H1 (cell line): ENCODE results near the gene MADD. TPM values are rescaled to one million over a fixed set of nuclear protein-coding genes. Genes with fewer than 3 reads are reported as not detected.

Experiments
- CTCF ChIA-PET: fragments of 300-600 bp; sonication (Branson Sonifier 250); formaldehyde crosslinking; loops from one replicate; lab custom pipeline; 2021; ENCODE audit not compliant: partially characterized antibody; lab: Charles Lee
- POLR2A ChIA-PET: fragments of 300-600 bp; sonication (Branson Sonifier 250); formaldehyde crosslinking; loops from one replicate; lab custom pipeline; 2021; ENCODE audit warnings: inconsistent platforms; ENCODE audit not compliant: partially characterized antibody; lab: Charles Lee
- DNase-seq, 2 experiments: peaks; one replicate each; pipeline versions ENCODE4 v3.0.0 to v3.0.0-alpha.2; 2010 to 2022; ENCODE audit warnings: low spot score in 2 of 2, low read depth in 1 of 2, mixed read lengths in 1 of 2
- FAIRE-seq: peaks from 2 replicates; lab custom pipeline; 2011; peaks lifted over from hg19 to GRCh38; lab: Jason Lieb, UNC
- H2AFZ ChIP-seq: 2 replicates; pipeline ENCODE4 v1.8.1; 2012; ENCODE audit warnings: low read length, inconsistent platforms
- H2AK5ac ChIP-seq: 2 replicates; pipeline ENCODE4 v1.6.1; 2013; ENCODE audit warnings: low read depth, low read length
- H2BK120ac ChIP-seq: replicated peaks from 2 replicates; pipeline ENCODE3; 2013; ENCODE audit warnings: low read depth, low read length, inconsistent platforms
- H2BK12ac ChIP-seq: 2 replicates; pipeline ENCODE4 v1.6.1; 2013; ENCODE audit warnings: low read depth, low read length
- H2BK15ac ChIP-seq: 2 replicates; pipeline ENCODE4 v1.6.1; 2013; ENCODE audit warnings: low read length
- H2BK20ac ChIP-seq: 2 replicates; pipeline ENCODE4 v1.6.1; 2013; ENCODE audit warnings: low read length
- H2BK5ac ChIP-seq: 2 replicates; pipeline ENCODE4 v1.6.1; 2013; ENCODE audit warnings: low read depth, low read length
- H3K14ac ChIP-seq: 2 replicates; pipeline ENCODE4 v1.6.1; 2013; ENCODE audit warnings: inconsistent platforms; ENCODE audit not compliant: insufficient read length
- H3K18ac ChIP-seq: 2 replicates; pipeline ENCODE4 v1.6.1; 2013; ENCODE audit warnings: low read length; ENCODE audit errors: extremely low read depth
- H3K23ac ChIP-seq: 2 replicates; pipeline ENCODE4 v1.6.1; 2013; ENCODE audit warnings: inconsistent platforms; ENCODE audit not compliant: insufficient read length
- H3K23me2 ChIP-seq: 2 replicates; pipeline ENCODE4 v1.6.1; 2013; ENCODE audit warnings: low read depth, low read length
- H3K27ac ChIP-seq: 2 replicates; pipeline ENCODE4 v1.6.1; 2011; ENCODE audit warnings: low read depth, low read length, inconsistent platforms
- H3K27me3 ChIP-seq, 4 experiments: replicated peaks in 1 of 4; 1 replicate in 1 of 4; 2 replicates in 3 of 4; pipeline versions ENCODE4 v1.6.1 to v1.8.1; 2011 to 2013; ENCODE audit warnings: low read length in 3 of 4, mild to moderate bottlenecking in 3 of 4, inconsistent platforms in 2 of 4, mixed read lengths in 2 of 4, moderate library complexity in 1 of 4; ENCODE audit not compliant: control insufficient read depth in 3 of 4, insufficient read depth in 3 of 4; ENCODE audit errors: extremely low read depth in 1 of 4
- H3K36me3 ChIP-seq, 4 experiments: 2 replicates each; pipeline versions ENCODE4 v1.6.1 to v1.8.1; 2011 to 2013; ENCODE audit warnings: mild to moderate bottlenecking in 4 of 4, low read length in 3 of 4, moderate library complexity in 2 of 4, control low read depth in 1 of 4, inconsistent platforms in 1 of 4; ENCODE audit not compliant: insufficient read depth in 4 of 4, control insufficient read depth in 2 of 4
- H3K4ac ChIP-seq: replicated peaks from 2 replicates; pipeline ENCODE3; 2013; ENCODE audit warnings: low read length, low read depth, mixed read lengths, inconsistent platforms; ENCODE audit not compliant: insufficient read length
- H3K4me1 ChIP-seq, 4 experiments: replicated peaks in 1 of 4; 1 replicate in 1 of 4; 2 replicates in 3 of 4; pipeline versions ENCODE4 v1.6.1 to v1.8.1; 2011 to 2013; ENCODE audit warnings: low read length in 3 of 4, inconsistent platforms in 2 of 4, mixed read lengths in 1 of 4; ENCODE audit not compliant: insufficient read depth in 4 of 4, control insufficient read depth in 3 of 4
- H3K4me2 ChIP-seq, 2 experiments: 2 replicates each; pipeline versions ENCODE4 v1.6.1 to v1.8.1; 2011 to 2013; ENCODE audit warnings: low read depth in 2 of 2, low read length in 2 of 2, control low read depth in 1 of 2, inconsistent platforms in 1 of 2, mild to moderate bottlenecking in 1 of 2; ENCODE audit not compliant: insufficient read depth in 1 of 2
- H3K4me3 ChIP-seq, 4 experiments: fragments of 200-600, 300-600 bp in 1 of 4; sonication (generic), shearing (Covaris generic), sonication (Bioruptor Twin) in 1 of 4; 2 replicates each; pipeline versions ENCODE4 v1.5.1 to v1.8.1; 2011 to 2016; ENCODE audit warnings: low read length in 4 of 4, low read depth in 3 of 4, control low read depth in 2 of 4, inconsistent platforms in 2 of 4, mild to moderate bottlenecking in 2 of 4, mixed read lengths in 1 of 4, moderate library complexity in 1 of 4; ENCODE audit not compliant: insufficient read depth in 2 of 4; ENCODE audit errors: extremely low read depth in 1 of 4
- H3K56ac ChIP-seq: replicated peaks from 2 replicates; pipeline ENCODE3; 2013; ENCODE audit warnings: low read depth, mild to moderate bottlenecking, mixed read lengths, low read length, inconsistent platforms; ENCODE audit not compliant: insufficient read length
- H3K79me1 ChIP-seq: 2 replicates; pipeline ENCODE4 v1.6.1; 2013; ENCODE audit warnings: low read depth, low read length, control low read depth
- H3K79me2 ChIP-seq, 2 experiments: 2 replicates each; pipeline versions ENCODE4 v1.6.1 to v1.8.1; 2012 to 2013; ENCODE audit warnings: low read length in 2 of 2, mild to moderate bottlenecking in 2 of 2, inconsistent platforms in 1 of 2; ENCODE audit not compliant: insufficient read depth in 2 of 2, control insufficient read depth in 1 of 2
- H3K9ac ChIP-seq, 4 experiments: replicated peaks in 1 of 4; 1 replicate in 1 of 4; 2 replicates in 3 of 4; pipeline versions ENCODE4 v1.6.1 to v1.8.1; 2011 to 2013; ENCODE audit warnings: low read depth in 3 of 4, low read length in 3 of 4, control low read depth in 2 of 4, mild to moderate bottlenecking in 2 of 4, moderate library complexity in 2 of 4, inconsistent platforms in 1 of 4; ENCODE audit errors: extremely low read depth in 1 of 4
- H3K9me3 ChIP-seq, 2 experiments: 2 replicates each; pipeline versions ENCODE4 v1.6.1 to v1.8.1; 2012 to 2013; ENCODE audit warnings: mild to moderate bottlenecking in 2 of 2, moderate library complexity in 2 of 2, control low read depth in 1 of 2, inconsistent platforms in 1 of 2, low read depth in 1 of 2, low read length in 1 of 2, mixed read lengths in 1 of 2; ENCODE audit not compliant: insufficient read depth in 2 of 2
- H4K20me1 ChIP-seq, 2 experiments: replicated peaks in 1 of 2; 2 replicates each; pipeline versions ENCODE3 to v1.8.1; 2011 to 2013; ENCODE audit warnings: inconsistent platforms in 2 of 2, low read length in 2 of 2, mild to moderate bottlenecking in 1 of 2; ENCODE audit not compliant: insufficient read depth in 2 of 2, control insufficient read depth in 1 of 2
- H4K5ac ChIP-seq: 2 replicates; pipeline ENCODE4 v1.6.1; 2013; ENCODE audit warnings: low read length, low read depth, mixed read lengths, inconsistent platforms; ENCODE audit not compliant: insufficient read length
- H4K8ac ChIP-seq: 2 replicates; pipeline ENCODE4 v1.8.0; 2013; ENCODE audit warnings: mild to moderate bottlenecking, moderate library complexity, low read length, inconsistent platforms; ENCODE audit not compliant: insufficient read depth; ENCODE audit errors: extremely low read depth
- H4K91ac ChIP-seq: replicated peaks from 2 replicates; pipeline ENCODE3; 2013; ENCODE audit warnings: low read length, mixed read lengths, inconsistent platforms; ENCODE audit not compliant: insufficient read length
- CTBP2 ChIP-seq: IDR thresholded peaks from 2 replicates; pipeline ENCODE4 v1.7.0; 2011; ENCODE audit warnings: borderline replicate concordance, mild to moderate bottlenecking, moderate library complexity, mixed read lengths, low read length; ENCODE audit not compliant: insufficient read depth, insufficient read length
- GABPA ChIP-seq: IDR thresholded peaks from 2 replicates; pipeline ENCODE4 v1.6.1; 2011; ENCODE audit warnings: mild to moderate bottlenecking, low read length, moderate library complexity, borderline replicate concordance; ENCODE audit not compliant: insufficient read depth
- KDM1A ChIP-seq: fragments of 200-600, 300-600 bp; sonication (generic); IDR thresholded peaks from 2 replicates; pipeline ENCODE4 v1.7.1; 2016; ENCODE audit warnings: mild to moderate bottlenecking, low read length, borderline replicate concordance
- KDM5A ChIP-seq: fragments of 200-600 bp; IDR thresholded peaks from 2 replicates; pipeline ENCODE4 v1.7.1; 2012; ENCODE audit warnings: mild to moderate bottlenecking, low read length, inconsistent platforms, mixed read lengths
- MAFK ChIP-seq: IDR thresholded peaks from 2 replicates; pipeline ENCODE4 v1.6.1; 2012; ENCODE audit warnings: low read depth, mild to moderate bottlenecking, improper control_type of control experiment, low read length
- POU5F1 ChIP-seq: IDR thresholded peaks from 2 replicates; pipeline ENCODE4 v1.6.1; 2011; ENCODE audit warnings: low read depth, mild to moderate bottlenecking, low read length, moderate library complexity
- WGBS, 2 experiments: shearing (Covaris generic) in 1 of 2; methylation state at CpG; one replicate each; pipeline versions ENCODE4 v1.1.6 to v1.1.7; 2013 to 2015; ENCODE audit warnings: low lambda C conversion rate in 2 of 2, mixed read lengths in 2 of 2, inconsistent platforms in 1 of 2, low coverage in 1 of 2, missing lambda C conversion rate in 1 of 2; ENCODE audit not compliant: insufficient replicate concordance in 2 of 2, insufficient coverage in 1 of 2, insufficient read length in 1 of 2; ENCODE audit errors: extremely low coverage in 1 of 2, missing lambda C conversion rate in 1 of 2; 5-methylcytosine and 5-hydroxymethylcytosine counted together
- polyA plus RNA-seq, 7 experiments: library from polyadenylated mRNA; depleted of rRNA in 3 of 7; stranded (reverse) in 5 of 7; unstranded in 2 of 7; fragments of >200 nt in 5 of 7; fragments of 200-250 nt in 2 of 7; gene quantifications; 1 replicate in 5 of 7; 2 replicates in 1 of 7; 4 replicates in 1 of 7; pipeline versions ENCODE4 v1.2.1 to v1.2.3, GENCODE V29; 2011 to 2013; ENCODE audit warnings: missing spikeins in 2 of 7, mixed read lengths in 2 of 7
- total RNA-seq: library from RNA; stranded (reverse); fragmentation: NEBNext Ultra II Directional; extraction: Animal tissue kit (Norgen Biotek cat#: 25700); gene quantifications from 2 replicates; pipeline ENCODE4 v1.2.1, GENCODE V29; 2021
- TF ChIP-seq, protein P1 (sequence below): IDR thresholded peaks from 2 replicates; pipeline ENCODE4 v1.6.1; 2011; ENCODE audit warnings: low read depth, mild to moderate bottlenecking, low read length; ENCODE audit not compliant: insufficient read depth

MADD gene
- total and polyA plus RNA-seq, 2 of the 8 experiments (the other 6 are each of a cell fraction or from before 2014, with no cell fraction given), result 32.5 to 45.4 TPM

DNA sequence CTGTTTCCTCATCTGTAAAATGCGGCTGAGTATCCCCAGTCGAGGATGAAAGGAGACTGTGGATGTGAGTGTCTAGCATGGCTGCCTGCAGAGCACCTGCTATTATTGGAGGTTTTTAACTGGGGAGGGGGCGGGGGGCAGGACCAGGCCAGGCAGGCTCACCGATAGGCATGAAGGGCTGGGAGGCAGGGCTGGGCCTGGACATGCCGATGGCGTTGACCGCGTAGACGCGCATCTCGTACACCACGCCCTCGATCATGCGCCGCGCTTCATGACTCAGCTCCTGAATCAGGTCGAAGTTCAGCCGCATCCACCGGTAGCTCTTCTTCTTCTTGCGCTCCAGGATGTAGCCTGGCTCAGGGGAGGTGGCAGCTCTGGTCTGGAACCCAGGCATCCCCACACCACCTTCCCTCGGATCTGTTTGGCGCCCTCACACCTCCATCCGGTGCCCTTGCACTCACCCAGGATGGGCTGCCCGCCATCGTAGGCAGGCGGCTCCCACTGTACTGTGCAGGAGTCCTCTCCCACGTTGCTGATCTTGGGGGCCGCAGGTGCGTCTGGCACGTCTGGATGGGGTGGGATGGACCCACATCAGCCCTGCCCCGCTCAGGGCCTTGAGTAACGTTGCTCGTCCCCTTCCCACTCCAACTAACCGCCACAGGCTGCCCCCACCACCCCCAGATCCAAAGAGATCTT, 67.4 kb downstream of the MADD start:
- Histone ChIP-seq H4K20me1 (peaks cover 0 to 3% of the 10 kb centered on the region in 2 experiments), H2AFZ (no peak overlapping the region)

More for the DNA sequence above, 67.4 kb downstream of the MADD start:
- Histone ChIP-seq H2BK15ac (no peak overlapping the region), H3K4me2 (no peak overlapping the region), H2BK120ac (no peak overlapping the region), H3K9ac (no peak overlapping the region), H3K14ac (no peak overlapping the region), H3K4me1 (no peaks in the 10 kb centered on the region), H2BK20ac (no peak overlapping the region), H3K79me2 (no peaks in the 10 kb centered on the region), H3K79me1 (no peaks in the 10 kb centered on the region), H3K4me3 (no peak overlapping the region), H3K18ac (no peak overlapping the region), H3K56ac (no peak overlapping the region), H4K8ac (no peak overlapping the region; the same call in 1 of the 2 replicates), H3K4ac (no peak overlapping the region), H3K9me3 (no peaks in the 10 kb centered on the region), H2AK5ac (no peak overlapping the region), H3K23me2 (peaks cover 2% of the 10 kb centered on the region; the same call in 1 of the 2 replicates), H4K5ac (no peak overlapping the region), H3K23ac (no peak overlapping the region), H3K36me3 (no peaks in the 10 kb centered on the region), H2BK12ac (no peak overlapping the region), H3K27ac (no peak overlapping the region), H2BK5ac (no peak overlapping the region), H3K27me3 (no peaks in the 10 kb centered on the region), H4K91ac (no peak overlapping the region)
- no peak for FAIRE-seq
- WGBS, 2 experiments, result 90% methylated on average over 33 of the region's 34 CpGs; no CpG with 5 or more reads in 1 of the 2 experiments
- no peak for DNase-seq
- ChIA-PET POLR2A (no interaction called here), CTCF (interaction anchor here (0.9 to 1.9 kb wide), 4 partner anchors 9 to 37 kb away, joined by 3 to 10 read pairs (median 3); no protein-coding TSS in a partner anchor)
- TF ChIP-seq KDM1A (no peak), KDM5A (no peak), CTBP2 (no peak), GABPA (no peak), MAFK (no peak), POU5F1 (no peak)
- TF ChIP-seq, protein P1, sequence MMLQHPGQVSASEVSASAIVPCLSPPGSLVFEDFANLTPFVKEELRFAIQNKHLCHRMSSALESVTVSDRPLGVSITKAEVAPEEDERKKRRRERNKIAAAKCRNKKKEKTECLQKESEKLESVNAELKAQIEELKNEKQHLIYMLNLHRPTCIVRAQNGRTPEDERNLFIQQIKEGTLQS, result no peak
